ENCODE measurements around the gene SLC40A1. TPM values are rescaled to one million over a fixed set of nuclear protein-coding genes. Genes with fewer than 3 reads are reported as not detected.
A peak's percentile ranks its signal among the peaks of the same experiment; 100 is the strongest.

The SLC40A1 gene
- total RNA-seq, 4 donors from 2014 or later: 5.4 to 34.1 (median 19.1) TPM

GRCh38 chr2:189585226-189585756, 4.7 kb upstream of the SLC40A1 start:
- Histone ChIP-seq H3K4me3 (no peak overlapping the region), H3K9me3 (no peaks in the 10 kb centered on the region), H3K27ac (no peak overlapping the region), H3K36me3 (no peaks in the 10 kb centered on the region), H3K4me1 (peaks cover 4 to 18% (median 7%) of the 10 kb centered on the region in 3 donors), H3K27me3 (no peaks in the 10 kb centered on the region)
- intact Hi-C loops (cut with DNase I): no loop called here
- WGBS, 2 donors: 69 to 77% methylated on average over 4 of the region's 4 CpGs
- DNase-seq: no peak
- TF ChIP-seq CTCF (IDR thresholded peaks at IDR 0.05): no peak
- no peak for TF ChIP-seq POLR2A (IDR thresholded peaks at IDR 0.05)

- DNase-seq: no peak
- no peak for TF ChIP-seq CTCF (IDR thresholded peaks at IDR 0.05)
- no peak for TF ChIP-seq POLR2A (IDR thresholded peaks at IDR 0.05)
- intact Hi-C loops (cut with DNase I): no loop called here
- Histone ChIP-seq H3K27me3 (no peaks in the 10 kb centered on the region), H3K4me1 (peaks cover 4 to 24% (median 7%) of the 10 kb centered on the region in 3 donors), H3K4me3 (no peak overlapping the region), H3K27ac (no peak overlapping the region), H3K36me3 (no peaks in the 10 kb centered on the region), H3K9me3 (no peaks in the 10 kb centered on the region)
These were observed 4.1 kb upstream of the SLC40A1 start for GRCh38 chr2:189584686-189585085.

- DNase-seq: no peak
- Histone ChIP-seq H3K9me3 (no peaks in the 10 kb centered on the region), H3K27ac (no peak overlapping the region), H3K4me3 (no peak overlapping the region), H3K36me3 (no peaks in the 10 kb centered on the region), H3K4me1 (peaks cover 4 to 34% (median 12%) of the 10 kb centered on the region in 3 donors), H3K27me3 (no peaks in the 10 kb centered on the region)
- TF ChIP-seq POLR2A (IDR thresholded peaks at IDR 0.05) (no peak), CTCF (IDR thresholded peaks at IDR 0.05) (no peak)
- intact Hi-C loops (cut with DNase I): no loop called here
- WGBS, 2 donors: 86 to 88% methylated on average over 5 of the region's 5 CpGs
These were observed 2.9 kb upstream of the SLC40A1 start for GRCh38 chr2:189583227-189584198.

- peaks cover 4 to 41% (median 12%) of the 10 kb centered on the region in 3 donors for H3K4me1 ChIP-seq
- TF ChIP-seq POLR2A (IDR thresholded peaks at IDR 0.05) (no peak), CTCF (IDR thresholded peaks at IDR 0.05) (no peak)
- no peak overlapping the region for H3K27ac ChIP-seq
- H3K36me3 ChIP-seq: no peaks in the 10 kb centered on the region
- no peak for DNase-seq
- WGBS, 2 donors: 63 to 84% methylated on average over 2 of the region's 2 CpGs
- H3K27me3 ChIP-seq: no peaks in the 10 kb centered on the region
- H3K4me3 ChIP-seq: no peak overlapping the region
- H3K9me3 ChIP-seq: no peaks in the 10 kb centered on the region
- intact Hi-C loops (cut with DNase I): no loop called here
These were observed 2.2 kb upstream of the SLC40A1 start for GRCh38 chr2:189582809-189583192.

GRCh38 chr2:189582140-189582808, 1.7 kb upstream of the SLC40A1 start:
- Histone ChIP-seq H3K4me1 (peaks cover 4 to 46% (median 12%) of the 10 kb centered on the region in 3 donors), H3K27me3 (no peaks in the 10 kb centered on the region), H3K36me3 (no peaks in the 10 kb centered on the region), H3K27ac (peak overlapping the region in 2 of 4 donors; percentile 90 to 92), H3K9me3 (no peaks in the 10 kb centered on the region), H3K4me3 (no peak overlapping the region)
- no peak for DNase-seq
- intact Hi-C loops (cut with DNase I): no loop called here
- TF ChIP-seq CTCF (IDR thresholded peaks at IDR 0.05) (no peak), POLR2A (IDR thresholded peaks at IDR 0.05) (no peak)
- WGBS, 2 donors: 74 to 85% methylated on average over 6 of the region's 6 CpGs
